ENCODE data around the gene OXER1.
A peak's percentile ranks its signal among the peaks of the same experiment; 100 is the strongest.

Gene OXER1

GRCh38 chr2:42795841-42796301, 31.9 kb upstream of the OXER1 start:
- H3K4me3 ChIP-seq (ENCODE audit: low read depth, low read length) = no peak overlapping the region
- no peak for DNase-seq (ENCODE audit: low read depth)
- in situ Hi-C loops (cut with HindIII; ENCODE audit: low sequenced_read_pairs) = no loop called here
- TF ChIP-seq CTCF (IDR thresholded peaks at IDR 0.05; ENCODE audit: low read depth, low read length, missing control alignments) = no peak

- H3K4me3 ChIP-seq (ENCODE audit: low read depth, low read length) = no peak overlapping the region
- no peak for DNase-seq (ENCODE audit: low read depth)
- in situ Hi-C loops (cut with HindIII; ENCODE audit: low sequenced_read_pairs) = no loop called here
- TF ChIP-seq CTCF (IDR thresholded peaks at IDR 0.05; ENCODE audit: low read depth, low read length, missing control alignments) = no peak
Measured at GRCh38 chr2:42795275-42795674, 31.3 kb upstream of the OXER1 start.

GRCh38 chr2:42794271-42795046, 30.5 kb upstream of the OXER1 start:
- no peak for DNase-seq (ENCODE audit: low read depth)
- peak; percentile 48 for TF ChIP-seq CTCF (IDR thresholded peaks at IDR 0.05; ENCODE audit: low read depth, low read length, missing control alignments)
- no peak overlapping the region for H3K4me3 ChIP-seq (ENCODE audit: low read depth, low read length)
- in situ Hi-C loops (cut with HindIII; ENCODE audit: low sequenced_read_pairs) = no loop called here

GRCh38 chr2:42793334-42794270, 29.7 kb upstream of the OXER1 start:
- DNase-seq (ENCODE audit: low read depth) = no peak
- H3K4me3 ChIP-seq (ENCODE audit: low read depth, low read length) = no peak overlapping the region
- TF ChIP-seq CTCF (IDR thresholded peaks at IDR 0.05; ENCODE audit: low read depth, low read length, missing control alignments) = no peak
- in situ Hi-C loops (cut with HindIII; ENCODE audit: low sequenced_read_pairs) = no loop called here

GRCh38 chr2:42792583-42793333, 28.8 kb upstream of the OXER1 start, which contains the start of gene HAAO:
TSS of gene HAAO (minus strand) at chr2:42792583. CDS start at chr2:42792536, 47 bp downstream.
- no peak for TF ChIP-seq CTCF (IDR thresholded peaks at IDR 0.05; ENCODE audit: low read depth, low read length, missing control alignments)
- in situ Hi-C loops (cut with HindIII; ENCODE audit: low sequenced_read_pairs) = no loop called here
- peak within 1 kb of the TSS; percentile 38 for H3K4me3 ChIP-seq (ENCODE audit: low read depth, low read length)
- DNase-seq (ENCODE audit: low read depth) = no peak

GRCh38 chr2:42792087-42792582, 28.2 kb upstream of the OXER1 start:
- in situ Hi-C loops (cut with HindIII; ENCODE audit: low sequenced_read_pairs) = no loop called here
- no peak for DNase-seq (ENCODE audit: low read depth)
- peak overlapping the region; percentile 38 for H3K4me3 ChIP-seq (ENCODE audit: low read depth, low read length)
- no peak for TF ChIP-seq CTCF (IDR thresholded peaks at IDR 0.05; ENCODE audit: low read depth, low read length, missing control alignments)

All from astrocyte of the cerebellum (primary cell).